Trophoblast cell (in vitro differentiated cells and primary cell): ENCODE data around the gene FBXO44.
A peak's percentile ranks its signal among the peaks of the same experiment; 100 is the strongest.
"Not testable (repeated sequence)": the region's sequence is repeated elsewhere in the genome, so short reads cannot be mapped to it uniquely, and the experiment has no call there.

Experiments used
- DNase-seq, 2 donors: peaks; one replicate each; pipeline ENCODE4 v3.0.0-alpha.2; 2016
- H2AFZ ChIP-seq: 2 replicates; pipeline ENCODE4 v1.6.1; 2013; ENCODE audit warnings: low read length, moderate library complexity, mild to moderate bottlenecking; ENCODE audit not compliant: insufficient read depth, poor library complexity
- H2AK5ac ChIP-seq: 2 replicates; pipeline ENCODE4 v1.6.1; 2013; ENCODE audit warnings: mild to moderate bottlenecking, low read length
- H2BK120ac ChIP-seq: 2 replicates; pipeline ENCODE4 v1.6.1; 2013; ENCODE audit warnings: low read length, mild to moderate bottlenecking, moderate library complexity; ENCODE audit not compliant: insufficient read depth, poor library complexity
- H2BK12ac ChIP-seq: 2 replicates; pipeline ENCODE4 v1.6.1; 2013; ENCODE audit warnings: mild to moderate bottlenecking, low read length, moderate library complexity
- H2BK5ac ChIP-seq: 2 replicates; pipeline ENCODE4 v1.6.1; 2013; ENCODE audit warnings: low read length, low read depth, moderate library complexity, mild to moderate bottlenecking; ENCODE audit not compliant: poor library complexity
- H3K14ac ChIP-seq: 2 replicates; pipeline ENCODE4 v1.6.1; 2013; ENCODE audit warnings: mild to moderate bottlenecking, low read length
- H3K18ac ChIP-seq: 2 replicates; pipeline ENCODE4 v1.6.1; 2013; ENCODE audit warnings: mild to moderate bottlenecking, low read length
- H3K23ac ChIP-seq: 2 replicates; pipeline ENCODE4 v1.6.1; 2013; ENCODE audit warnings: low read length
- H3K27ac ChIP-seq: 2 replicates; pipeline ENCODE4 v1.5.1; 2013; ENCODE audit warnings: low read depth, mild to moderate bottlenecking, inconsistent platforms, low read length, moderate library complexity
- H3K27me3 ChIP-seq: 2 replicates; pipeline ENCODE4 v1.6.1; 2013; ENCODE audit warnings: inconsistent platforms, mild to moderate bottlenecking, low read length, moderate library complexity; ENCODE audit not compliant: insufficient read depth
- H3K36me3 ChIP-seq, 2 experiments: 1 replicate in 1 of 2; 2 replicates in 1 of 2; pipeline ENCODE4 v1.6.1; 2013; ENCODE audit warnings: low read length in 2 of 2, mild to moderate bottlenecking in 2 of 2, moderate library complexity in 1 of 2; ENCODE audit not compliant: insufficient read depth in 2 of 2, control insufficient read depth in 1 of 2
- H3K4ac ChIP-seq: 2 replicates; pipeline ENCODE4 v1.6.1; 2013; ENCODE audit warnings: low read depth, mild to moderate bottlenecking, low read length, moderate library complexity
- H3K4me1 ChIP-seq, 2 experiments: 1 replicate in 1 of 2; 2 replicates in 1 of 2; pipeline ENCODE4 v1.6.1; 2013; ENCODE audit warnings: low read length in 2 of 2, mild to moderate bottlenecking in 2 of 2, moderate library complexity in 1 of 2; ENCODE audit not compliant: insufficient read depth in 2 of 2, control insufficient read depth in 1 of 2
- H3K4me2 ChIP-seq: 2 replicates; pipeline ENCODE4 v1.6.1; 2013; ENCODE audit warnings: inconsistent platforms, mild to moderate bottlenecking, low read length, moderate library complexity
- H3K4me3 ChIP-seq: 2 replicates; pipeline ENCODE4 v1.5.1; 2013; ENCODE audit warnings: mild to moderate bottlenecking, low read depth, low read length, inconsistent platforms
- H3K79me1 ChIP-seq: one replicate; pipeline ENCODE4 v1.6.1; 2013; ENCODE audit warnings: low read length
- H3K79me2 ChIP-seq: 2 replicates; pipeline ENCODE4 v1.6.1; 2013; ENCODE audit warnings: low read length, mild to moderate bottlenecking; ENCODE audit not compliant: control insufficient read depth, insufficient read depth, poor library complexity
- H3K9ac ChIP-seq: 2 replicates; pipeline ENCODE4 v1.6.1; 2013; ENCODE audit warnings: mild to moderate bottlenecking, low read length
- H3K9me3 ChIP-seq: 2 replicates; pipeline ENCODE4 v1.6.1; 2013; ENCODE audit warnings: low read depth, mild to moderate bottlenecking, control low read depth, inconsistent platforms, low read length; ENCODE audit not compliant: insufficient read depth
- H4K12ac ChIP-seq: 2 replicates; pipeline ENCODE4 v1.6.1; 2013; ENCODE audit warnings: low read depth, mild to moderate bottlenecking, low read length, moderate library complexity
- H4K8ac ChIP-seq: 2 replicates; pipeline ENCODE4 v1.6.1; 2013; ENCODE audit warnings: low read depth, mild to moderate bottlenecking, low read length, moderate library complexity
- H4K91ac ChIP-seq: one replicate; pipeline ENCODE4 v1.6.1; 2013; ENCODE audit warnings: low read depth, mild to moderate bottlenecking, low read length, moderate library complexity
- WGBS: extraction: QIAGEN DNeasy Blood & Tissue Kit; methylation state at CpG from one replicate; pipeline ENCODE4 v1.1.7; 2013; ENCODE audit warnings: missing lambda C conversion rate; ENCODE audit not compliant: insufficient read length, insufficient coverage; ENCODE audit errors: extremely low coverage; 5-methylcytosine and 5-hydroxymethylcytosine counted together

Gene FBXO44

DNA sequence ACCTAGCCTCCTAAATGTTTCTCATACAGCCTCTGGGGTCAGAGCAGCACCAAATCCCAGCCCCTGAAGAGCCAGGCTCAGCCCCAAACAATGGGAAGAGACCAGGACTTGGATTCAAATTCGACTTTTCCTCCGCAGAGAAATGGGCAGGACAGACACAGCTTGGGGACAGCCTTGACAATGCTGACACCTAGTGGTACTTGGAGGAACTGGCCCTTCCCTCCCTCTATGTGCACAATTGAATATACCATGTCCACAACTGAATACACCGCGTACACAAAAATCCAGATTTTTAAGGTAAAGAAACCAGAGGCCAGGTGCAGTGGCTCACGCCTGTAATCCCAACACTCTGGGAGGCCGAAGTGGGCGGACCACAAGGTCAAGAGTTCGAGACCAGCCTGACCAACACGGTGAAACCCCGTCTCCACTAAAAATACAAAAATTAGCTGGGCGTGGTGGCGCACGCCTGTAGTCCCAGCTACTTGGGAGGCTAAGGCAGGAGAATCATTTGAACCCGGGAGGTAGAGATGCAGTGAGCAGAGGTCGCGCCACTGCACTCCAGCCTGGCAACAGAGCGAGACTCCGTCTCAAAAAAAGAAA lies 12.2 kb upstream of the FBXO44 start:
- no CpG with 5 or more reads among the region's 18 CpGs for WGBS
- not testable (repeated sequence) for H2BK12ac ChIP-seq

DNA sequence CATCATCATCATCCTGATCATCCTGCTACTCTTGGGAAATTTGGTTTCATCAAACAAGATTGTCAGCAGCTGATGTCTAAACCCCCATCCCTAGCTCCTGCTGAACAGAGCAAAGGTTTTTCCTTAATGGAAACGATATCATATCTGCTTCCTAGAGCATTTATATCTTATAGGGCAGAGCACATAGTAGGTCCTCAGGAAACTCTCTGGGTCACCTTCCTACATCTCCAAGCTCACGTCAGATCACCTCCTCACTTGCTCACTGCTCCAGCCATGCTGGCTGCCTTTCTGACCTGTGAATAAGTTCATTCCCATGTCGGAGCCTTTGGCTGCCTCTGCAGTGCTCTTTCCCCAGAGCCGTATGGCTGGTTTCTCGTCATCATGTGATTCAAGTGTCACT lies 10.9 kb upstream of the FBXO44 start:
- no peak overlapping the region for H2AK5ac ChIP-seq
- H3K4me3 ChIP-seq, result no peak overlapping the region

More for the DNA sequence above, 12.2 kb upstream of the FBXO44 start:
- not testable (repeated sequence) for H3K4me1 ChIP-seq, H2AFZ ChIP-seq, H3K27ac ChIP-seq, H3K4me2 ChIP-seq, H4K12ac ChIP-seq, H3K4ac ChIP-seq, H3K9me3 ChIP-seq, H3K27me3 ChIP-seq, H3K4me3 ChIP-seq, H3K79me2 ChIP-seq, H3K18ac ChIP-seq, H3K23ac ChIP-seq, H3K9ac ChIP-seq, H3K14ac ChIP-seq, H3K36me3 ChIP-seq, H2BK5ac ChIP-seq, H2BK120ac ChIP-seq, H4K91ac ChIP-seq, H4K8ac ChIP-seq, H3K79me1 ChIP-seq, H2AK5ac ChIP-seq
- DNase-seq, result peak; percentile 49 to 85

DNA sequence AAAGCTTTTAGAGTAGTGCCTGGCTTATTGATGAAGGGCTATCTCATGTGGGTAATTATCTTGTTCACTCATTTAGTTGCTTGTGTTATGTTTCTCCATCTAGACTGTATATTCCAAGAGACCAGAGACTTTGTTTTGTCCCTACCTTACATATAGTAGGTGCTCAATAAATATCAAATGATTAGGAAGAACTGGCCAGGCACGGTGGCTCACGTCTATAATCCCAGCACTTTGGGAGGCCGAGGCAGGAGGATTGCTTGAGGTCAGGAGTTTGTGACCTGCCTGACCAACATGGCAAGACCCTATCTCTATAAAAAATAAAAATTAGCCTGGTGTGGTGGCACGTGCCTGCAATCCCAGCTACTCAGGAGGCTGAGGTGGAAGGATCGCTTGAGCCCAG lies 9.4 kb upstream of the FBXO44 start:
- H3K36me3 ChIP-seq, result no peaks in the 10 kb centered on the region
- peaks cover under 1% of the 10 kb centered on the region for H3K9me3 ChIP-seq
- H3K79me2 ChIP-seq, result no peaks in the 10 kb centered on the region
- WGBS, result no CpG with 5 or more reads among the region's 5 CpGs
- no peak overlapping the region for H4K12ac ChIP-seq
- no peak overlapping the region for H3K4ac ChIP-seq
- no peak overlapping the region for H3K14ac ChIP-seq
- H3K27ac ChIP-seq, result no peak overlapping the region
- no peaks in the 10 kb centered on the region for H3K79me1 ChIP-seq
- no peak overlapping the region for H3K9ac ChIP-seq
- peaks cover 0 to 1% of the 10 kb centered on the region in 2 experiments for H3K4me1 ChIP-seq
- no peak for DNase-seq
- H3K23ac ChIP-seq, result no peak overlapping the region
- H4K91ac ChIP-seq, result no peak overlapping the region
- no peak overlapping the region for H2BK12ac ChIP-seq
- H4K8ac ChIP-seq, result no peak overlapping the region
- no peaks in the 10 kb centered on the region for H3K27me3 ChIP-seq
- H2BK120ac ChIP-seq, result no peak overlapping the region
- no peak overlapping the region for H3K4me3 ChIP-seq
- no peak overlapping the region for H2AFZ ChIP-seq
- H3K18ac ChIP-seq, result no peak overlapping the region
- no peak overlapping the region for H3K4me2 ChIP-seq
- no peak overlapping the region for H2AK5ac ChIP-seq
- no peak overlapping the region for H2BK5ac ChIP-seq

More for the DNA sequence above, 10.9 kb upstream of the FBXO44 start:
- Histone ChIP-seq H3K23ac (no peak overlapping the region), H3K9me3 (no peaks in the 10 kb centered on the region), H3K4me1 (no peaks in the 10 kb centered on the region), H4K8ac (no peak overlapping the region), H4K91ac (no peak overlapping the region), H3K4me2 (no peak overlapping the region), H3K36me3 (no peaks in the 10 kb centered on the region), H3K4ac (no peak overlapping the region), H3K9ac (no peak overlapping the region), H2BK5ac (no peak overlapping the region), H2BK12ac (no peak overlapping the region), H3K79me1 (no peaks in the 10 kb centered on the region), H2BK120ac (no peak overlapping the region), H4K12ac (no peak overlapping the region), H2AFZ (no peak overlapping the region), H3K18ac (no peak overlapping the region), H3K27me3 (no peaks in the 10 kb centered on the region), H3K27ac (no peak overlapping the region), H3K79me2 (no peaks in the 10 kb centered on the region), H3K14ac (no peak overlapping the region)
- WGBS, result no CpG with 5 or more reads among the region's 5 CpGs
- peak; percentile 14 to 18 for DNase-seq

DNA sequence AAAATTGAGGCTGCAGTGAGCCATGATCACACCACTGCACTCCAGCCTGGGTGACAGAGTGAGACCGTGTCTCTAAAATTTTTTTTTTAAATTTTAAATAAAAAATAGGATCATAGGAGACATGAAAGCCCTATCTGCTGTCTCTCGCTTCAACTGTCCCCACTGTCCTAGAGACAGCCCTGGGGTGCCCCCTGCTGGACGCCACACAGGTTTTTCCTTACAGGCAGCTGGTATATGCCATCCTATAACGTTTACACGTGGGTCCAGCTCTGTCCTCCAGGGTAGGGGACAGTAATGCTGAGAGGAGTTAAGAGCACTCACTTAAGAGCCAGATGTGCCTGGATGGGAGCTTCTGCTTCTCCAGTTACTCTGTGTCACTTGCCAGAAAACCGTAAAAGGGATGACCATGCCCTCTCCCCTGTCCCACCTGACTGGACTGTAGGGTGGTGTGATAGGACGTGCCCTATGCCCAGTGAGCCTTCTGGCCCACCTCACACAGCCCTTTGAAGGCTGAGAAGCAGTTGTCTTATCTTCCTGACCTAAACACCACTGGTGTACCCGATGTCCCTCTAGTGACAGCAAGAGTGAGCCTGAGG lies 8.9 kb upstream of the FBXO44 start:
- H3K79me2 ChIP-seq, result no peaks in the 10 kb centered on the region
- H2BK120ac ChIP-seq, result no peak overlapping the region
- H2AK5ac ChIP-seq, result no peak overlapping the region
- no peak overlapping the region for H4K91ac ChIP-seq
- peak; percentile 68 to 86 for DNase-seq
- H2BK12ac ChIP-seq, result no peak overlapping the region
- peaks cover 2% of the 10 kb centered on the region for H3K9me3 ChIP-seq
- no peak overlapping the region for H3K9ac ChIP-seq
- WGBS, result no CpG with 5 or more reads among the region's 8 CpGs
- no peaks in the 10 kb centered on the region for H3K36me3 ChIP-seq
- H3K79me1 ChIP-seq, result no peaks in the 10 kb centered on the region
- no peak overlapping the region for H4K12ac ChIP-seq
- peaks cover 0 to 5% of the 10 kb centered on the region in 2 experiments for H3K4me1 ChIP-seq
- H4K8ac ChIP-seq, result no peak overlapping the region
- no peak overlapping the region for H3K18ac ChIP-seq
- H3K23ac ChIP-seq, result no peak overlapping the region
- H3K14ac ChIP-seq, result no peak overlapping the region
- no peak overlapping the region for H2AFZ ChIP-seq
- no peak overlapping the region for H3K4me3 ChIP-seq
- H3K27ac ChIP-seq, result no peak overlapping the region
- H2BK5ac ChIP-seq, result no peak overlapping the region
- no peaks in the 10 kb centered on the region for H3K27me3 ChIP-seq
- no peak overlapping the region for H3K4me2 ChIP-seq
- H3K4ac ChIP-seq, result no peak overlapping the region
